Measurements from ENCODE around the gene TMEM145.

- TF ChIP-seq POLR2A (IDR thresholded peaks at IDR 0.05) (no peak), CTCF (IDR thresholded peaks at IDR 0.05) (no peak)
These were observed 3.4 kb upstream of the TMEM145 start for GRCh38 chr19:42309686-42310085.

Measured in uterus (tissue), 2 donors.